Omental fat pad (tissue), 4 donors: ENCODE results near the gene CSMD2. TPM values are rescaled to one million over a fixed set of nuclear protein-coding genes. Genes with fewer than 3 reads are reported as not detected.

ENCODE experiments used
- ATAC-seq: fragments of 150-250 bp; one replicate; pipeline ENCODE4 v1.9.1; 2016; ENCODE audit warnings: mild to moderate bottlenecking, moderate library complexity; ENCODE audit not compliant: low FRiP score
- DNase-seq: peaks from one replicate; pipeline ENCODE4 v3.0.0-alpha.2; 2019; ENCODE audit warnings: low spot score
- total RNA-seq, 4 donors: library from RNA; depleted of rRNA; stranded (reverse); fragments of >200 nt; gene quantifications; one replicate each; pipeline ENCODE4 v1.1.0, GENCODE V29; 2016
- TF ChIP-seq, protein P1 (sequence below), 3 donors: fragments of 450-650 bp; IDR thresholded peaks; one replicate each; pipeline ENCODE4 v1.5.1; 2016 to 2017; ENCODE audit warnings: antibody characterized with exemption in 3 of 3, mild to moderate bottlenecking in 3 of 3, moderate library complexity in 2 of 3

Gene CSMD2
- total RNA-seq, 4 donors from 2014 or later = 0.19 to 3.8 (median 0.60) TPM; not detected in 1

- DNase-seq (no peak), ATAC-seq (no peak)
- TF ChIP-seq, protein P1, sequence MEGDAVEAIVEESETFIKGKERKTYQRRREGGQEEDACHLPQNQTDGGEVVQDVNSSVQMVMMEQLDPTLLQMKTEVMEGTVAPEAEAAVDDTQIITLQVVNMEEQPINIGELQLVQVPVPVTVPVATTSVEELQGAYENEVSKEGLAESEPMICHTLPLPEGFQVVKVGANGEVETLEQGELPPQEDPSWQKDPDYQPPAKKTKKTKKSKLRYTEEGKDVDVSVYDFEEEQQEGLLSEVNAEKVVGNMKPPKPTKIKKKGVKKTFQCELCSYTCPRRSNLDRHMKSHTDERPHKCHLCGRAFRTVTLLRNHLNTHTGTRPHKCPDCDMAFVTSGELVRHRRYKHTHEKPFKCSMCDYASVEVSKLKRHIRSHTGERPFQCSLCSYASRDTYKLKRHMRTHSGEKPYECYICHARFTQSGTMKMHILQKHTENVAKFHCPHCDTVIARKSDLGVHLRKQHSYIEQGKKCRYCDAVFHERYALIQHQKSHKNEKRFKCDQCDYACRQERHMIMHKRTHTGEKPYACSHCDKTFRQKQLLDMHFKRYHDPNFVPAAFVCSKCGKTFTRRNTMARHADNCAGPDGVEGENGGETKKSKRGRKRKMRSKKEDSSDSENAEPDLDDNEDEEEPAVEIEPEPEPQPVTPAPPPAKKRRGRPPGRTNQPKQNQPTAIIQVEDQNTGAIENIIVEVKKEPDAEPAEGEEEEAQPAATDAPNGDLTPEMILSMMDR (IDR thresholded peaks at IDR 0.05) = no peak
Measured at GRCh38 chr1:34137411-34137810, 27.6 kb downstream of the CSMD2 start.

GRCh38 chr1:34132161-34132420 lies 32.9 kb downstream of the CSMD2 start:
- TF ChIP-seq, protein P1 (IDR thresholded peaks at IDR 0.05) = no peak
- ATAC-seq (no peak), DNase-seq (no peak)

- no peak for ATAC-seq
- DNase-seq = no peak
- TF ChIP-seq, protein P1 (IDR thresholded peaks at IDR 0.05) = no peak
Measured at GRCh38 chr1:34131396-34132160, 33.5 kb downstream of the CSMD2 start.

DNA sequence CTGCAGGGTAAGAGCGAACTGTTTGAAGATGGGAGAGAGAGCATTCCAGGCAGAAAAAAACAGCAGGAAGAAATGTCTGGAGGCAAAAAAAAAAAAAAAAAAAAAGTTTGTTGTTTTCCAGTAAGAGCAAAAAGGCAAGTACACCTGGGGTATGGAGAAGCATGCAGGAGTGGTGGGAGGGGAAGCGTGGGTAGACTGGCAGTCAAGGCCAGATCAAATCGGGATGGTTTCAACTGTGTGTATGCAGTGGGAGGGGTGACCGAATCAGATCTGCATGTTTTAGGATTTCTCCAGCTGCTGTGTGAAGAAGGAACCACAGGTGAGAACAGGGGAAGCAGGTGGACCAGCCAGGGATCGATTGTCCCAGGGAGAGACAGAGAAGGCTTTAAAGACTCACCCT lies 34.7 kb downstream of the CSMD2 start:
- TF ChIP-seq, protein P1 (IDR thresholded peaks at IDR 0.05) = no peak

DNA sequence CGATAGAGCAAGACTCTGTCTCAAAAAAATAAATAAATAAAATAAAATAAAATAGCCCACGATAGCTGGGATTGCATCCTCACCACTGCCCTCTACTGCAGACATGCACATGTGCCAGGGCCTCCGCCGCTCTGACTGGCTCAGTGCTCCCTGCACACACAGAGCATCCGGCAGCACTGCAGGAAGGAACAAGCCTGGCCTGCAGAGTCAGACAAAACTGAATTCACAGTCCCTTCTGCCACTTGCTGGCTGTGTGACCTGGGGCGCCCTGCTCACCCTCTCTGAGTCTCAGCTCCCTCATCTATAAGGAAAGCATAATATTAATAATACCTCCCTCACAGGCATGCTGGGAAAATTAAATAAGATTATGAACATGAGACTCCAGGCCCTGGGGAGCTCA lies 35.4 kb downstream of the CSMD2 start:
- TF ChIP-seq, protein P1 (IDR thresholded peaks at IDR 0.05) = no peak
- ATAC-seq (no peak), DNase-seq (no peak)

More for the DNA sequence above, 34.7 kb downstream of the CSMD2 start:
- DNase-seq = no peak
- ATAC-seq = no peak

DNA sequence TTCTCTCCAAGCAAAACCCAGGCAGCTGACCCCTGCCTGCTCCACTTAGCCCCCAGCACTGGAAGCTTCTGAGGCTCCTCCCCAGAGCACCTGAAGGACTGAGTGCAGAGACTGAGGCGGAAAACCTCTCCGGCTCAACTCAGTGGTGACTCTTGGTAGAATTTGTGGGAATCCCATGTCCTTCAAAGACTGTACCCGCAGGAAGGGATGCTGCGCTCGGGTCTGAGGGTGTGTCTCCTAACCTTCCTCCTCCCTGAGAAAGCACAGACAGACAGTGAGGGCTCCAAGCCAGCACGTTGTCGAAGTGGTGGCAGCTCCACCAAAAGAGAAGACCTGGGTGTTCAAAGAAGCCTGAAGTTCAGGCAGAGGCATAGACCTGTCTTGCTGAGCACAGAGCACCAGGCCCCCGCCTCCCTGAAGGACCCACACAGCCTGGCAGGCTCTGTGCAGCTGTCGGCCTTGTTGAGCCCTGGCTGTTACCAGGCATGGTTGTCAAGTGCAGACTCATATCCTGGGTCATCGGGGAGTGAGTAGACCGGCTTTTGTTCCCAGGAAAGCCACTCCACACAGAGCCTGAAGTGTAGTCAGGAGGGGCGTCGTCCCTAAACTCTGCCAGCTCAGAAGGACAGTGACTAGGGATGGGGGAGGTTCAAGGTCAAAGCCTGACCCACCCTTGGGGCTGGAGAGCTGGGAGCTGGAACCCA lies 36.7 kb downstream of the CSMD2 start:
- no peak for DNase-seq
- no peak for ATAC-seq
- TF ChIP-seq, protein P1 (IDR thresholded peaks at IDR 0.05) = no peak
